GM19455 (cell line): Measurements from ENCODE around the gene JDP2.
A peak's percentile ranks its signal among the peaks of the same experiment; 100 is the strongest.

Experiments
- ATAC-seq: cut with Tn5 transposase; IDR thresholded peaks from one replicate; pipeline ENCODE4 v1.9.1; 2021; ENCODE audit not compliant: unreplicated experiment

Gene JDP2

DNA sequence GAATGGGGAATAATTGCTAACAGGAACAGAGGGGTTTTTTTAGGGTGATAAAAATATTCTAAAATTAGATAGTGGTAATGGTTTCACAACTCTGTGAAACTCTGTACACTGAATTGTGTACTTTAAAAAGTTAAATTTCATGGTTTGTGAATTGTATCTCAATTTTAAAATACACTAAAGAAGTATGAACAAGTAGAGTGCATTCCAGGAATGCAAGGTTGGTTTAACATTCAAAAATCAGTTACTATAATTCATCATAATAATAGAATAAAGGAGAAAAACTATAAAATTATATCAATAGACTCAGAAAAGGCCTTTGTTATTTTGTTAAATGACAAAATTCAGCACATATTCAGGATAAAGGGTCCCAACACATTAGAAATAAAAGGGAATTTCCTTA, 83.4 kb downstream of the JDP2 start:
- ATAC-seq: no peak

DNA sequence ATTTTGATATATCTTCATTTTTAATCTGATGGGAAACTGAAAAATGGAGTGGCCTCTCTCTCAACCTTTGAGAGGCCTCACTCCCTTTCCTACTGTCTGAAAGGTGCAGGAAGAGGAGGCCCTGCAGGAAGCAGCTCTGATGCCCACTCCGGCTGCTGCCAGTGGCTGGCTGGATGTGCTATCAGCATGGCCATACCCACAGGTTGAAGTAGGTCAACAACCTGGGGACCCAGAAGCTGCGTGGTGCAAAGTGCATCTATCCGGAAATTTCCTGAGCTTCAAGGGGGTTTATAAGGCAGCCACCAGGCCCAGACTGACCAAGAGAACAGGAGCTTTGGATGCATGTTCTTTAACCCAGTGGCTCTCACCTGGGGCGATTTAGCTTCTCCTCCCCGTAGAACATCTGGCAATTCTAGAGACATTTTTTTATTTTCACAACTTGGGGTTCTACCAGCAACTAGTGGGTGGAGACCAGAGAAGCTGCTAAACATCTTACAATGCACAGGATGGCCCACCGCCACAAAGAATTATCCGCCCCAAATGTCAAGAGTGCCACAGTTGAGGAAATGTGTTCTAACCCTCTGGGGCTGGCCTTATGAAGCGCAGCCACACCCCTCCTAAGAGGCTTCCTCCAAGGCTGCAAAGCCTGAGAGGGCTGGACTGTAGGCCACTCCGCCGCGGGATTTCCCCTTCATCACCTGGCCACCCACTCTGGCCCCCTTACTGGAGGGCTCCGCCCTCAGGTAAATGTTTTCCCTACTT, 86.3 kb downstream of the JDP2 start:
- ATAC-seq: peak; percentile 44

- peak; percentile 34 for ATAC-seq
Measured at GRCh38 chr14:75514673-75515628, 87.1 kb downstream of the JDP2 start.

DNA sequence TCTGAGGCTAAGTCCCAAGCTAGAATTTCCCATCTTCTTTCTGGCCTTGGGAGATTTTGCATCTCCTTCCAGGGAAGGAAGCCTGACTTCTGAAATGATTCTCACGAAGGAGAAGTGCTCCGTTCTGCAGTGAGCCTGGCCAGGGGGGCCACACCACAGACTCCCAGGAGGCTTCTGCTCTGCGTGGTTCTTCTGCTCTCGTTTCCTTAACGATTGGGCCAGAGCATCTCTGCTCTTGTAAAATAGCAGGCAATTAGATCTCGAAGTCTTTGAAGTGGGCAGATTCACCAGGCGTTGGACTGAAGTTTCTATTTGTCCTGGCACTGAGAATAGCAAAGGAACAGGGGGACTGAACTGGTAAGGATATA, 87.8 kb downstream of the JDP2 start:
- peak; percentile 31 for ATAC-seq

- no peak for ATAC-seq
Measured at GRCh38 chr14:75518625-75519024, 90.8 kb downstream of the JDP2 start.

GRCh38 chr14:75519394-75519793, 91.6 kb downstream of the JDP2 start:
- no peak for ATAC-seq

GRCh38 chr14:75519826-75520728, 92.3 kb downstream of the JDP2 start:
- no peak for ATAC-seq

- ATAC-seq: no peak
Measured at GRCh38 chr14:75520852-75521251, 93.0 kb downstream of the JDP2 start.

- peak; percentile 28 for ATAC-seq
Measured at GRCh38 chr14:75521415-75522199, 93.8 kb downstream of the JDP2 start.

DNA sequence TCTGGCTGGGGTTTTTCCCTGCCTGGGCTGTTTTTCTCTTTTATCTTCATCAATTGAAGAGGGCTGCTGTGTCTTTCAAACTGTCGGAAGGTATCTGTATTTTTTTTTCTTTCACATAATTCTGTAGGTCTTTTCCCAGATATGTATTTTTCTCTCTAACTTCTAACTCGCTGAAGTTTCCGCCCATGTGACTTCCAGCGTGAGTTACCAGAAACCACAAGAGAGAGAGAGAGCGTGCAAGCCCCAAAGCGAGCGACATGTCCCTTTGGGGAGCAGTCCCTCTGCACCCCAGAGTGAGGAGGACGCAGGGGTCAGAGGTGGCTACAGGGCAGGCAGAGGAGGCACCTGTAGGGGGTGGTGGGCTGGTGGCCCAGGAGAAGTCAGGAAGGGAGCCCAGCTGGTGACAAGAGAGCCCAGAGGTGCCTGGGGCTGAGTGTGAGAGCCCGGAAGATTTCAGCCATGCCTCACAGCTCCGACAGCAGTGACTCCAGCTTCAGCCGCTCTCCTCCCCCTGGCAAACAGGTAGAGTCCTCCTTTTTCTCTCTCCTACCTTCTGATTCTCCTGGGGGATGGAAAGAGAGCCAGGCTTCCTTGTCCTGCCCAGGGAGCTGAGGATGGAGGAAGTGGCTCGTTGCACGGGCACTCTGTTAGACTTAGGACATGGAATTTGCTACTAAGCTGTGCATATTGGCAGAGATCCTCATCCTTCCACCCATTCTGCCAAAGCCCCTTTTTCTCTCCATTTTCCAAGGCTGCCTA, 94.6 kb downstream of the JDP2 start, which contains the start of gene BATF:
BATF (plus strand) TSS at position 246 of the 759 bp plus-strand sequence; CDS start at position 460, 214 bp downstream.
- ATAC-seq: peak; percentile 63

GRCh38 chr14:75522983-75523318, 95.1 kb downstream of the JDP2 start:
- no peak for ATAC-seq
